Mucosa of descending colon (tissue), 3 donors: ENCODE results near the gene CBFA2T3. TPM values are rescaled to one million over a fixed set of nuclear protein-coding genes. Genes with fewer than 3 reads are reported as not detected.

Experiments
- ATAC-seq: fragments of 200-7000 bp; cut with Tn5 transposase; one replicate; pipeline ENCODE4 v1.9.1; 2020; ENCODE audit warnings: mild to moderate bottlenecking, moderate library complexity
- DNase-seq, 3 donors: peaks; one replicate each; pipeline ENCODE4 v3.0.0-alpha.2; 2020
- H3K36me3 ChIP-seq: fragments of 200-600 bp; one replicate; pipeline ENCODE4 v1.8.0; 2021; ENCODE audit warnings: low read depth, mild to moderate bottlenecking
- H3K4me1 ChIP-seq: fragments of 200-600 bp; one replicate; pipeline ENCODE4 v1.8.0; 2021; ENCODE audit warnings: low read depth, mild to moderate bottlenecking
- H3K4me3 ChIP-seq: fragments of 200-600 bp; one replicate; pipeline ENCODE4 v1.8.0; 2021; ENCODE audit warnings: mild to moderate bottlenecking
- H3K9me3 ChIP-seq: fragments of 200-600 bp; one replicate; pipeline ENCODE4 v1.8.0; 2021; ENCODE audit warnings: mild to moderate bottlenecking
- CTCF ChIP-seq: fragments of 200-600 bp; IDR thresholded peaks from one replicate; pipeline ENCODE4 v1.8.0; 2022; ENCODE audit warnings: antibody characterized with exemption, mild to moderate bottlenecking
- intact Hi-C, 2 donors: fragments of 100-400 bp; cut with DNase I in 1 of 2; cut with micrococcal nuclease in 1 of 2; formaldehyde crosslinking; loops; one replicate each; pipeline versions ENCODE4 v1.11.0 to v1.11.1; 2022; cut with DNase I, micrococcal nuclease
- total RNA-seq, 3 donors: library from RNA; stranded (reverse); fragmentation: NEBNext Ultra II Directional in 2 of 3; extraction: Animal tissue kit (Norgen Biotek cat#: 25700) in 2 of 3; gene quantifications; one replicate each; pipeline versions ENCODE4 v1.2.1 to v1.2.4, GENCODE V29; 2021 to 2023
- donor health status: DM: no; HTN: no; CAD: no; lungs with moderate emphysema.
- donor health status: DM: no; HTN: no; CAD: no.
- donor health status: DM: no; HTN: yes; CAD: no.

The CBFA2T3 gene
- total RNA-seq, 3 donors from 2014 or later, result 6.9 to 12.8 (median 8.4) TPM

- Histone ChIP-seq H3K9me3 (no peaks in the 10 kb centered on the region), H3K36me3 (no peaks in the 10 kb centered on the region), H3K4me3 (no peak overlapping the region), H3K4me1 (no peaks in the 10 kb centered on the region)
- no peak for DNase-seq
- ATAC-seq, result no peak
- TF ChIP-seq CTCF, result no peak
- intact Hi-C loops, result no loop called here
Measured at GRCh38 chr16:88963583-88963982, 13.4 kb downstream of the CBFA2T3 start.

- DNase-seq (peak in 1 of 3 donors; percentile 40), ATAC-seq (no peak)
- no peak for TF ChIP-seq CTCF
- intact Hi-C loops, result no loop called here
- Histone ChIP-seq H3K4me3 (no peak overlapping the region), H3K36me3 (no peaks in the 10 kb centered on the region), H3K4me1 (no peaks in the 10 kb centered on the region), H3K9me3 (no peaks in the 10 kb centered on the region)
Measured at GRCh38 chr16:88962478-88963152, 14.4 kb downstream of the CBFA2T3 start.

- no peaks in the 10 kb centered on the region for H3K36me3 ChIP-seq
- no peak for TF ChIP-seq CTCF
- ATAC-seq, result no peak
- no peak for DNase-seq
- intact Hi-C loops, result no loop called here
- no peaks in the 10 kb centered on the region for H3K4me1 ChIP-seq
- no peak overlapping the region for H3K4me3 ChIP-seq
- no peaks in the 10 kb centered on the region for H3K9me3 ChIP-seq
Measured at GRCh38 chr16:88961011-88961410, 16.0 kb downstream of the CBFA2T3 start.

GRCh38 chr16:88960516-88960915 lies 16.5 kb downstream of the CBFA2T3 start:
- Histone ChIP-seq H3K4me3 (no peak overlapping the region), H3K9me3 (no peaks in the 10 kb centered on the region), H3K36me3 (no peaks in the 10 kb centered on the region), H3K4me1 (no peaks in the 10 kb centered on the region)
- no peak for DNase-seq
- TF ChIP-seq CTCF, result no peak
- intact Hi-C loops, result no loop called here
- no peak for ATAC-seq

- no peaks in the 10 kb centered on the region for H3K36me3 ChIP-seq
- no peak overlapping the region for H3K4me3 ChIP-seq
- H3K9me3 ChIP-seq, result no peaks in the 10 kb centered on the region
- ATAC-seq (no peak), DNase-seq (peak in 1 of 3 donors; percentile 52)
- intact Hi-C loops, result no loop called here
- H3K4me1 ChIP-seq, result no peaks in the 10 kb centered on the region
- TF ChIP-seq CTCF, result no peak
Measured at GRCh38 chr16:88959022-88959421, 18.0 kb downstream of the CBFA2T3 start.
